B cell (primary cell): ENCODE measurements around the gene CALHM4. TPM values are rescaled to one million over a fixed set of nuclear protein-coding genes. Genes with fewer than 3 reads are reported as not detected.

Experiments used
- ATAC-seq: fragments of 200-7000 bp; cut with Tn5 transposase; one replicate; pipeline ENCODE4 v1.10.0; 2021; ENCODE audit warnings: low read depth, mild to moderate bottlenecking, moderate number of reproducible peaks, moderate library complexity
- CTCF ChIA-PET: fragments of 350-600 bp; sonication (Branson Sonifier 250); formaldehyde crosslinking; loops from one replicate; lab custom pipeline; 2021; ENCODE audit warnings: antibody characterized with exemption, inconsistent platforms; lab: Charles Lee
- POLR2A ChIA-PET: fragments of 350-600 bp; sonication (Branson Sonifier 250); formaldehyde crosslinking; loops from one replicate; lab custom pipeline; 2021; ENCODE audit warnings: antibody characterized with exemption; lab: Charles Lee
- DNase-seq: peaks from one replicate; pipeline ENCODE4 v3.0.0; 2013
- H2AFZ ChIP-seq: 2 replicates; pipeline ENCODE4 v1.6.1; 2012; ENCODE audit warnings: mild to moderate bottlenecking, low read depth, low read length; ENCODE audit not compliant: insufficient read depth, poor library complexity, severe bottlenecking
- H3K27ac ChIP-seq, 2 donors: 1 replicate in 1 of 2; 2 replicates in 1 of 2; pipeline ENCODE4 v1.5.1; 2012 to 2013; ENCODE audit warnings: low read length in 2 of 2, mild to moderate bottlenecking in 2 of 2, moderate library complexity in 1 of 2
- H3K27me3 ChIP-seq, 4 experiments: fragments of 200-600 bp in 1 of 4; sonication (generic) in 1 of 4; replicated peaks in 1 of 4; 1 replicate in 2 of 4; 2 replicates in 2 of 4; pipeline versions ENCODE4 v1.6.1 to v1.7.0; 2013 to 2016; ENCODE audit warnings: low read length in 3 of 4, mild to moderate bottlenecking in 2 of 4, mixed read lengths in 1 of 4, moderate library complexity in 1 of 4; ENCODE audit not compliant: insufficient read depth in 4 of 4, control insufficient read depth in 3 of 4; ENCODE audit errors: control extremely low read depth in 1 of 4
- H3K36me3 ChIP-seq, 2 experiments: replicated peaks in 1 of 2; 1 replicate in 1 of 2; 2 replicates in 1 of 2; pipeline versions ENCODE4 v1.6.1 to v1.7.1; 2013; ENCODE audit warnings: low read length in 1 of 2; ENCODE audit not compliant: insufficient read depth in 2 of 2, control insufficient read depth in 1 of 2; ENCODE audit errors: control extremely low read depth in 1 of 2, extremely low read depth in 1 of 2
- H3K4me1 ChIP-seq, 2 donors: fragments of 200-600 bp in 1 of 2; sonication (generic) in 1 of 2; 1 replicate in 1 of 2; 2 replicates in 1 of 2; pipeline versions ENCODE4 v1.5.1 to v1.6.1; 2013 to 2017; ENCODE audit warnings: low read length in 2 of 2; ENCODE audit not compliant: control insufficient read depth in 2 of 2, insufficient read depth in 2 of 2
- H3K4me2 ChIP-seq: replicated peaks from 2 replicates; pipeline ENCODE3; 2012; ENCODE audit warnings: mild to moderate bottlenecking, low read depth, low read length; ENCODE audit not compliant: poor library complexity, severe bottlenecking
- H3K4me3 ChIP-seq, 5 experiments: fragments of 200-600 bp in 1 of 5; sonication (generic) in 1 of 5; 1 replicate in 3 of 5; 2 replicates in 2 of 5; pipeline versions ENCODE4 v1.5.1 to v1.7.0; 2011 to 2016; ENCODE audit warnings: low read length in 4 of 5, mild to moderate bottlenecking in 4 of 5, low read depth in 2 of 5, control low read depth in 1 of 5, moderate library complexity in 1 of 5; ENCODE audit not compliant: insufficient read depth in 1 of 5; ENCODE audit errors: control extremely low read depth in 1 of 5, extremely low read depth in 1 of 5
- H3K79me2 ChIP-seq: fragments of 200-600 bp; sonication (generic); one replicate; pipeline ENCODE4 v1.6.0; 2016; ENCODE audit warnings: low read length; ENCODE audit not compliant: control insufficient read depth, insufficient read depth
- H3K9ac ChIP-seq: fragments of 200-600 bp; sonication (generic); 2 replicates; pipeline ENCODE4 v1.6.1; 2017; ENCODE audit warnings: mild to moderate bottlenecking, low read length, moderate library complexity
- H3K9me3 ChIP-seq, 3 donors: one replicate each; pipeline versions ENCODE4 v1.6.1 to v1.7.1; 2013; ENCODE audit warnings: low read length in 2 of 3; ENCODE audit not compliant: control insufficient read depth in 2 of 3, insufficient read depth in 1 of 3; ENCODE audit errors: control extremely low read depth in 1 of 3
- H4K20me1 ChIP-seq: 2 replicates; pipeline ENCODE4 v1.6.0; 2012; ENCODE audit warnings: mild to moderate bottlenecking, low read length; ENCODE audit not compliant: insufficient read depth, control insufficient read depth, poor library complexity, severe bottlenecking
- H3K27ac Mint-ChIP-seq: one replicate; pipeline ENCODE4 v1.8.0; 2021; ENCODE audit warnings: mixed read lengths
- H3K27me3 Mint-ChIP-seq: one replicate; pipeline ENCODE4 v1.8.0; 2021; ENCODE audit warnings: mixed read lengths
- H3K4me1 Mint-ChIP-seq: one replicate; pipeline ENCODE4 v1.8.0; 2021; ENCODE audit warnings: mixed read lengths
- H3K4me3 Mint-ChIP-seq: one replicate; pipeline ENCODE4 v1.8.0; 2021; ENCODE audit warnings: mixed read lengths
- H3K9me3 Mint-ChIP-seq: one replicate; pipeline ENCODE4 v1.8.0; 2022; ENCODE audit warnings: mixed read lengths; ENCODE audit not compliant: insufficient read depth
- CTCF ChIP-seq: fragments of 200-600 bp; IDR thresholded peaks from one replicate; pipeline ENCODE4 v1.8.0; 2022; ENCODE audit warnings: antibody characterized with exemption, mild to moderate bottlenecking
- EZH2 ChIP-seq: IDR thresholded peaks from 2 replicates; pipeline ENCODE4 v1.6.1; 2012; ENCODE audit warnings: borderline replicate concordance, low read depth, mild to moderate bottlenecking, moderate library complexity, low read length; ENCODE audit not compliant: insufficient read depth, poor library complexity, severe bottlenecking
- WGBS: methylation state at CpG from one replicate; pipeline ENCODE4 v1.1.5; 2013; ENCODE audit warnings: missing lambda C conversion rate; ENCODE audit not compliant: insufficient coverage; 5-methylcytosine and 5-hydroxymethylcytosine counted together
- intact Hi-C: fragments of 100-400 bp; cut with micrococcal nuclease; formaldehyde crosslinking; loops from one replicate; pipeline ENCODE4 v1.10.0; 2022
- polyA plus RNA-seq: library from polyadenylated mRNA; depleted of rRNA; stranded (reverse); fragments of >200 nt; gene quantifications from 2 replicates; pipeline ENCODE4 v1.2.3, GENCODE V29; 2012
- total RNA-seq, 2 donors: library from RNA; stranded (reverse); fragments of 120-200 nt in 1 of 2; gene quantifications; 1 replicate in 1 of 2; 2 replicates in 1 of 2; pipeline versions ENCODE4 v1.2.3 to v1.2.4, GENCODE V29; 2013 to 2022

The CALHM4 gene
- total and polyA plus RNA-seq, 2 donors (not counting 1 experiment from before 2014, with no cell fraction given) = not detected

GRCh38 chr6:116564311-116564710 is 10.8 kb downstream of the CALHM4 start:
- no peak for ATAC-seq
- WGBS = 100% methylated on average over 1 of the region's 7 CpGs
- H3K9me3 Mint-ChIP-seq = no peaks in the 10 kb centered on the region

More at GRCh38 chr6:116564311-116564710, 10.8 kb downstream of the CALHM4 start:
- no peaks in the 10 kb centered on the region for H4K20me1 ChIP-seq
- H3K4me3 Mint-ChIP-seq = no peak overlapping the region
- H3K4me1 Mint-ChIP-seq = peaks cover 10% of the 10 kb centered on the region
- H3K9me3 ChIP-seq = no peaks in the 10 kb centered on the region
- H3K9ac ChIP-seq = no peak overlapping the region
- H3K27ac Mint-ChIP-seq = no peak overlapping the region
- H3K4me1 ChIP-seq = peaks cover 11 to 12% of the 10 kb centered on the region in 2 donors
- peaks cover 0 to 14% (median 9%) of the 10 kb centered on the region in 4 experiments for H3K27me3 ChIP-seq
- intact Hi-C loops = loop anchor here (10.0 kb wide), 1 partner anchor 550 kb away; no protein-coding TSS in a partner anchor
- ChIA-PET CTCF (interaction anchor here (0.7 to 4.1 kb wide), 6 partner anchors 9 to 346 kb away, joined by 3 to 29 read pairs (median 4); no protein-coding TSS in a partner anchor), POLR2A (interaction anchor here (0.7 kb wide), 1 partner anchor 276 kb away, joined by 7 read pairs; no protein-coding TSS in a partner anchor)
- DNase-seq = no peak
- H3K79me2 ChIP-seq = no peaks in the 10 kb centered on the region
- no peaks in the 10 kb centered on the region for H3K36me3 ChIP-seq
- TF ChIP-seq EZH2 (no peak), CTCF (no peak)
- no peak overlapping the region for H3K4me3 ChIP-seq
- H3K27ac ChIP-seq = no peak overlapping the region
- peaks cover 31% of the 10 kb centered on the region for H3K27me3 Mint-ChIP-seq
- no peak overlapping the region for H3K4me2 ChIP-seq
- no peak overlapping the region for H2AFZ ChIP-seq
